Measurements from ENCODE around the gene GALNT17.

The GALNT17 gene

DNA sequence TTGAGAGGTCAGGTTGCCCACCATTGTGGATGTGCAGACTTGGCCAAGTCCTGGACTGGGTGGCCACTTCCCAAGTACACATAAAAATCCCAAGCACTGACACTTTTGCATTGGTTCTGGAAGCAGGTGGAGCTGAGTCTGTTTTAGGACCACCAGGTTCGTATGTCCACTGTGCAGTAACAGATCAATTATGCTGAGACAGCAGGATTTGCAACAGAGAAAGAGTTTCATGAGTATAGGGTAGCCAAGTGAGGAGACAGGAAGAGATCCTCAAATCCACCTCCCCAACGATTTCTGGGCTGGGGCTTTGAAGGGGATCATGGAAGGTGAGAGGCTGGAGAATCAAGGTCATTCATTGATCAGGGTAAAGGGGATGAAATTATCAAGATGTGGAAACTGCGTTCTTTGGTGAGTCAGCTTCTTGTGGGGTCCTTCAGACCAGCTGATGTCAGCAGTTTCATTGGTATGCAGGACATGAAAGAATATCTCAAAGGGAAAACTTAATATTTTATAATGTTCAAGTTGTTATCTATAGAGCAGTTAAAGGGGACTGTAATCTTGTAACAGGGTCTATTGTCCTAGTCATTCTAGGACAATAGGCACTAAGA lies 277.7 kb downstream of the GALNT17 start:
- Histone ChIP-seq H3K4me3 (ENCODE audit: low read depth, low read length) (no peak overlapping the region), H3K27ac (ENCODE audit: extremely low read depth, low read depth, low read length) (no peak overlapping the region), H3K9me3 (ENCODE audit: control insufficient read depth, insufficient read depth, low read depth, low read length) (no peaks in the 10 kb centered on the region), H3K36me3 (ENCODE audit: control insufficient read depth in 2 of 2, insufficient read depth in 1 of 2, low read length in 2 of 2) (no peaks in the 10 kb centered on the region), H3K4me1 (ENCODE audit: control insufficient read depth, insufficient read depth, low read length) (no peaks in the 10 kb centered on the region)
- TF ChIP-seq HOXD13 (CRISPR knock-in tag; IDR thresholded peaks at IDR 0.05; ENCODE audit: borderline replicate concordance) = no peak
- no peak for TF ChIP-seq ZNF302 (tag by site-specific recombination; IDR thresholded peaks at IDR 0.05; ENCODE audit: low read depth)
- TF ChIP-seq, protein P1, sequence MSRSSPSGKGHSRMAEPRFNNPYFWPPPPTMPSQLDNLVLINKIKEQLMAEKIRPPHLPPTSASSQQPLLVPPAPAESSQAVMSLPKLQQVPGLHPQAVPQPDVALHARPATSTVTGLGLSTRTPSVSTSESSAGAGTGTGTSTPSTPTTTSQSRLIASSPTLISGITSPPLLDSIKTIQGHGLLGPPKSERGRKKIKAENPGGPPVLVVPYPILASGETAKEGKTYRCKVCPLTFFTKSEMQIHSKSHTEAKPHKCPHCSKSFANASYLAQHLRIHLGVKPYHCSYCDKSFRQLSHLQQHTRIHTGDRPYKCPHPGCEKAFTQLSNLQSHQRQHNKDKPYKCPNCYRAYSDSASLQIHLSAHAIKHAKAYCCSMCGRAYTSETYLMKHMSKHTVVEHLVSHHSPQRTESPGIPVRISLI (tag by site-specific recombination; IDR thresholded peaks at IDR 0.05) = no peak
- TF ChIP-seq ZNF266 (tag by site-specific recombination; IDR thresholded peaks at IDR 0.05; ENCODE audit: low read depth) = no peak
- TF ChIP-seq ZNF391 (tag by site-specific recombination; IDR thresholded peaks at IDR 0.05; ENCODE audit: borderline replicate concordance, low read depth) = no peak
- TF ChIP-seq ZNF571 (tag by site-specific recombination; IDR thresholded peaks at IDR 0.05) = no peak
- POLR2A ChIA-PET = no interaction called here
- CTCF ChIA-PET = no interaction called here

DNA sequence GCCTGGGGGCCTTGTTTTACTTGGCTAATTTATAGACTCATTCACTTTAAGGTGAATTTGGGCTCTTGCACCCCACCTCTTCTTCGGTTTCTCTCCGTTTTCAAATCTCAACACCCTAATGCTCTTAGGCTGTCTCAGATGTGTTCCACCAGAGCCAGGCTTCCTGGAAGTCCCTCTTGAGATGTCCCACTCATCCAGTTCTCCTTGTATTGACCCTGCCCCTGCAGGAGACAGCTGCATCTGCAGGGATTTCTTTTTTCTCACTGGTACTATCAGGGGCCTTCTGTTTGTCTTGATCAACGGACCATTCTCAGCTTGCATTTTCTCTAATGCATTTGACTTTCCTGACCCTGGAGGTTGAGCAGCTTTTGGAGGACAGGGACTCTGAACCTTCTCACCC lies 279.5 kb downstream of the GALNT17 start:
- TF ChIP-seq WT1 (tag by site-specific recombination; IDR thresholded peaks at IDR 0.05) = no peak
- no peak for TF ChIP-seq ZNF169 (tag by site-specific recombination; IDR thresholded peaks at IDR 0.05)
- no peak for TF ChIP-seq ZNF529 (tag by site-specific recombination; IDR thresholded peaks at IDR 0.05; ENCODE audit: insufficient replicate concordance)
- no peak for TF ChIP-seq TCF7L2 (IDR thresholded peaks at IDR 0.05; ENCODE audit: borderline replicate concordance, low read depth, low read length)
- TF ChIP-seq, protein P2, sequence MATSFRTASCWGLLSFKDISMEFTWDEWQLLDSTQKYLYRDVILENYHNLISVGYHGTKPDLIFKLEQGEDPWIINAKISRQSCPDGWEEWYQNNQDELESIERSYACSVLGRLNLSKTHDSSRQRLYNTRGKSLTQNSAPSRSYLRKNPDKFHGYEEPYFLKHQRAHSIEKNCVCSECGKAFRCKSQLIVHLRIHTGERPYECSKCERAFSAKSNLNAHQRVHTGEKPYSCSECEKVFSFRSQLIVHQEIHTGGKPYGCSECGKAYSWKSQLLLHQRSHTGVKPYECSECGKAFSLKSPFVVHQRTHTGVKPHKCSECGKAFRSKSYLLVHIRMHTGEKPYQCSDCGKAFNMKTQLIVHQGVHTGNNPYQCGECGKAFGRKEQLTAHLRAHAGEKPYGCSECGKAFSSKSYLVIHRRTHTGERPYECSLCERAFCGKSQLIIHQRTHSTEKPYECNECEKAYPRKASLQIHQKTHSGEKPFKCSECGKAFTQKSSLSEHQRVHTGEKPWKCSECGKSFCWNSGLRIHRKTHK (tag by site-specific recombination; IDR thresholded peaks at IDR 0.05) = no peak
- no peak for TF ChIP-seq ZNF174 (tag by site-specific recombination; IDR thresholded peaks at IDR 0.05)
- TF ChIP-seq, protein P3, sequence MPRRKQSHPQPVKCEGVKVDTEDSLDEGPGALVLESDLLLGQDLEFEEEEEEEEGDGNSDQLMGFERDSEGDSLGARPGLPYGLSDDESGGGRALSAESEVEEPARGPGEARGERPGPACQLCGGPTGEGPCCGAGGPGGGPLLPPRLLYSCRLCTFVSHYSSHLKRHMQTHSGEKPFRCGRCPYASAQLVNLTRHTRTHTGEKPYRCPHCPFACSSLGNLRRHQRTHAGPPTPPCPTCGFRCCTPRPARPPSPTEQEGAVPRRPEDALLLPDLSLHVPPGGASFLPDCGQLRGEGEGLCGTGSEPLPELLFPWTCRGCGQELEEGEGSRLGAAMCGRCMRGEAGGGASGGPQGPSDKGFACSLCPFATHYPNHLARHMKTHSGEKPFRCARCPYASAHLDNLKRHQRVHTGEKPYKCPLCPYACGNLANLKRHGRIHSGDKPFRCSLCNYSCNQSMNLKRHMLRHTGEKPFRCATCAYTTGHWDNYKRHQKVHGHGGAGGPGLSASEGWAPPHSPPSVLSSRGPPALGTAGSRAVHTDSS (tag by site-specific recombination; IDR thresholded peaks at IDR 0.05) = no peak
- no peak for TF ChIP-seq TRIM28 (IDR thresholded peaks at IDR 0.05; ENCODE audit: borderline replicate concordance, low read length)
- no peak for TF ChIP-seq ZNF202 (tag by site-specific recombination; IDR thresholded peaks at IDR 0.05; ENCODE audit: borderline replicate concordance)
- TF ChIP-seq ZNF114 (tag by site-specific recombination; IDR thresholded peaks at IDR 0.05) = no peak
- no peak for TF ChIP-seq ZNF544 (tag by site-specific recombination; IDR thresholded peaks at IDR 0.05)
- TF ChIP-seq, protein P4, sequence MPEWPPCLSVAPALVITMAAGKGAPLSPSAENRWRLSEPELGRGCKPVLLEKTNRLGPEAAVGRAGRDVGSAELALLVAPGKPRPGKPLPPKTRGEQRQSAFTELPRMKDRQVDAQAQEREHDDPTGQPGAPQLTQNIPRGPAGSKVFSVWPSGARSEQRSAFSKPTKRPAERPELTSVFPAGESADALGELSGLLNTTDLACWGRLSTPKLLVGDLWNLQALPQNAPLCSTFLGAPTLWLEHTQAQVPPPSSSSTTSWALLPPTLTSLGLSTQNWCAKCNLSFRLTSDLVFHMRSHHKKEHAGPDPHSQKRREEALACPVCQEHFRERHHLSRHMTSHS (tag by site-specific recombination; IDR thresholded peaks at IDR 0.05) = no peak
- no peak for TF ChIP-seq ZNF146 (tag by site-specific recombination; IDR thresholded peaks at IDR 0.05)
- no peak for TF ChIP-seq ZNF785 (tag by site-specific recombination; IDR thresholded peaks at IDR 0.05)
- no peak for TF ChIP-seq BCL11B (tag by site-specific recombination; IDR thresholded peaks at IDR 0.05; ENCODE audit: low read depth)
- Histone ChIP-seq H3K9me3 (ENCODE audit: control insufficient read depth, insufficient read depth, low read depth, low read length) (no peaks in the 10 kb centered on the region), H3K27ac (ENCODE audit: extremely low read depth, low read depth, low read length) (no peak overlapping the region), H3K36me3 (ENCODE audit: control insufficient read depth in 2 of 2, insufficient read depth in 1 of 2, low read length in 2 of 2) (no peaks in the 10 kb centered on the region), H3K4me1 (ENCODE audit: control insufficient read depth, insufficient read depth, low read length) (no peaks in the 10 kb centered on the region), H3K4me3 (ENCODE audit: low read depth, low read length) (no peak overlapping the region)
- ChIA-PET CTCF (no interaction called here), POLR2A (no interaction called here)

Measured in HEK293 (cell line).